Limb (tissue), 2 donors: ENCODE measurements around the gene IL4R.
"Not testable (repeated sequence)": the region's sequence is repeated elsewhere in the genome, so short reads cannot be mapped to it uniquely, and the experiment has no call there.

Source experiments
- DNase-seq, 2 donors: peaks; one replicate each; pipeline ENCODE4 v3.0.0-alpha.2; 2016; ENCODE audit errors: extremely low spot score in 2 of 2

IL4R gene

DNA sequence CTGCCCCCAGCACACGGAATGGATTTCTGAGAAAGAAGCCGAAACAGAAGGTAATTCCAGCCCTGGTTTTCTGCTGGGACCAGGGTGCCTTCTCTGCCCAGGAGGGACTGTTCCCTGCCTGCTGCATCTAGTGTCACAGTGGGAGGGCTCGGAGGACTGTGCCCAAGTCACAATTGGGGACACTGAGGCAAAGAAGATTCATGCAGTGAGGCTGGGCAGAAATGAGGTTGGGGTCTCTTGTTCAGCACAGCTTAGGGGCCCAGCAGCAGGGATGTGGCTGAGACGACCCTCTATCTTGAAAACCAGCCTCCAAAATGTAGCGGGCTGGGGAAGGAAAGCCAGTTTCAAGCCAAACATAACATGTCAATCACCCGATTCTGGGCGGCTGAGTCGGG lies 88.8 kb downstream of the IL4R start:
- DNase-seq: no peak

DNA sequence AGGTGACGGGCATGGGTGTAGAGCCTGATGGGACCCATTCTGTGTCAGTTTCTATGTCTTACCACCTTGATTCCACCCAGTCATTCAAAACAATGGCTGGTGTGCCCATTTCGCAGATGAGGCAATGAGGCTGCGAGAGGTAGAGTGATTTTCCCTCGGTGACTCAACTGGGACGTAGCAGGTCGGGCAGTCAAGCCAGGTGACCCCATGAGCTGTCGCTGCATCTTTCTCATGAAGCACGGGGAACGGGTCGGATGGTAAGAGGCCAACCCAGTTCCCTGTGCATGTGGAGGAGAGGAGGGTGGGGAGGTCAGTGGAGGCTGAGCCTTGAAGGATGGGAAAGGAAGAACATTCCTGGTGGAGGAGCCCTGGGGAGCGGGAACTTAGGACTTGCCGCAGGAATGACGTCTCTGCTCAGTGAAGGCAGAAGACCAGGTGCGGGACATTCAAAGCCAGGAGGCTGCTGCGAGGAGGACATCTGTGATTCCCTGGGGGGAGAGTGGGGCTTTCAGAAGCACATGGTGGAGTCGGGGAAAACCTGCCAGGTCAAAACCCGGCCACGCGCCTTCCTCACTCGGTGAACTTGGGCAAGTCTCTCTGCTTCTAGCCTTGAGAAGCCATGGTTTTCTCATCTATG lies 89.3 kb downstream of the IL4R start:
- no peak for DNase-seq

DNA sequence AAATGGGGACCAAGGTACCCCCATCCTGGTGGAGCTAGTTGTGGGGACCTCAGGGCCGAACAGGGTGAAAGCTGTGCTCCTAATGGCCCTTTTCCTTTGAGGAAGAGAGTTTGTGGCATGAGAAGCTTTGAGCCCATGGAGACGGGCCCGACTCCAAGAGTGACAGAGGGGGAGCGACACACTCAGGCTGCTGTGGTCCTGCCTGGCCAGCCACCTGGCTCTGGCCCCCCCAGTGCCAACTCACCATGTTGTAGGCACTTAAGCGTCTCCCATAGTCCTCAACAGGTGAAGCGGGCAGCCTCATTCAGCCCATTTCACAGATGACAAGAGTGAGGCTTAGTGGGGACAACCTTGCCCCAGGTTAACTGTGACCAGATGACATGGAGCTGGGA lies 89.8 kb downstream of the IL4R start:
- no peak for DNase-seq

DNA sequence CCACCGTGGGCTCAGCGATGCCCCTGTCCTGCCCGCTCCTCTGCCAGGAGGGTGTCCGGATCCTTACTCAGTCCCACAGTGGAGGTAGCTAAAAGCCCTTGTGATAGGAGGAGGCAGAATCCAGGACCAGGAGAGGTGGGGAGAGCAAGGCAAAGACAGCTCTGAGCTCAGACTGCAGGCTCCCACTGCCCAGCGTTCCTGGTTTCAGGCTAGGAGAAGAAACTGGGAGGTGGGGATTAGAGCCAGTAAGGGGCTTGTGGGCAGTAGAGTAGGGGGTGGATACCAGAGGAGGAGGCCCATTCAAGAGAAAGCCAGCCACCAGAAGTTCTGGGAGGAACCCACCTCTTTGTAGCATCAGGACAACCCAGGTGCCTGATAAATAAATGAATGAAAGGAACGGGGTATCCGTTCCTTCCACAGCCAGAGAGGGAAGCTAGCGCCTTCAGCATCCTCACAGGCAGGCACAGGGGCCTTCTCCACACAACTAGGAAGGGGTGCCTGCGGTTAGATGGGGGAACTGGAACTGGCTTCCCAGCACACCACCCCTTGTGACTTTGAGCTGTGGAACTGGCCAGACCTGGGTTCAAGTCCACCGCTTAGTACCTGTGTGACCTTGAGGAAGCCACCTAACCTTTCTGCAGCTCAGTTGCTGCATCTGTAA lies 90.5 kb downstream of the IL4R start:
- no peak for DNase-seq

DNA sequence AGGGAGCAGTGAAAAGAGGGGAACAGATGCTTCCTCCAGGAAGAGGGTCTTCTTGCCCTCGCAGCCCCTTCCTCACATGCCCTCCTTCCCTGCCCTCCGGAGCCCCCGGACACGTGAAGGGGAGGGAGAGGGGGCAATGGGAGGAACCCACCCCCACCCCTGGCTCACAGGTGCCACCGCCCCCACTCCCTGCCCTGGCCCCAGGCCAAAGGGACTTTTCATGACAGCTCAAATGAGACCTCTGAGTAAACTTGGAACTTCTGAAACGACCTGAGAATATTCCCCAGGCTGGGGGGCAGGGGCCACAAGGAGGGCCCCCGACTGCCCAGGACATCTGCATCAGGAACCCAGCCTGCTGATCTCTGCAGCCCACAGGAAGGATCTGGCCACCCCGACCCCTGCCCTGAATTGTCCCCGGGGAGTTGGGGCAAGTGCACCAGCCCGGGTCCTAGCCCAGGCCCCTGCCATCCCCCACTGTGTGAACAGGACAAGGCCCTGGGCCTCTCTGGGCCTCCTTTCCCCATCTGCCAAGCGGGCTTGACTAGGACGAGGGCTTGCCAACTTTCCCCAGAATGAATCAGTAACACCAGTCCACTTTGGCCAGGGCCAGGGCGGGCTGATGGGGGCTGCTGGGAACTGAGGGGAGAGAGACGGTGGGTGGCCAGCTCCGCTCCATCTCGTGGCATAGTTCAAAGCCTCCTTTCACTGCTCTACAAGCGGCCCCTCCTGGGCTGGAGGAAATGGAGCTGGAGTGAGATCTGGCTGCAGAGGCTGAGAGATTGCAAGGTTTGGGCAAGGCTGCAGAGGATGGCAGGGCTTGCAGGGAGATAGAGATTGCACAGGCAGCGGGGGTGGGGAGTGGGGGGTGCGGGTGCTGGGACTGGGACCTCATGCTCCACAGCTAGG lies 92.0 kb downstream of the IL4R start:
- peak in 1 of 2 donors; percentile 34 for DNase-seq

DNA sequence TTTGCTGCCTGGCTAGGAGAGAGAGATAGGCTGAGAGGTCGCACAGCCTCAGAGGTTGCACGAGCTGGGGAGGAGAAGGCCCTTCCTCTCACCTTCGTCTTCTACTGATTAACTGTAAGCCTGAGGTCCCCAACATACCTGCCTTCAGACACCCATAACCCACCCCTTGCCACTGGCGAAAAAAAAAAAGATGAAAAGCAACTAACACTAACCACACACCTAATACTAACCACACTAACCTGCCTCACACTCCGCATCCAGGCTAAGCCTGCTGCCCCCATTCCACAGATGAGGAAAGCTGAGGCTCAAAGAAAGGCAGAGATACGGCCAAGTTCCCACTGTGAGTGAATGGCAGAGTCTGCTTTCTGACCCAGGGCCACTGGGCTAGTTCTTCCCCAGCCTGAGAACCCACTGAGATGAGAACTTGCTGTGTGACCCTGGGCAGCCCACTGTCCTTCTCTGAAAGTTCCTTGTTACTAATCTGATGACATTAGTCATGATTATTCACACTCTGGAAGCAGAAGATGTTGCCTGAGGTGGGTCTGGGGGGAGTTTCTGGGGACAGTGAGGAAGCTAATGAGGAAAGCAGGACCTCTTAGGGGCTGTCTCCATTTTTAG lies 92.8 kb downstream of the IL4R start:
- no peak for DNase-seq

DNA sequence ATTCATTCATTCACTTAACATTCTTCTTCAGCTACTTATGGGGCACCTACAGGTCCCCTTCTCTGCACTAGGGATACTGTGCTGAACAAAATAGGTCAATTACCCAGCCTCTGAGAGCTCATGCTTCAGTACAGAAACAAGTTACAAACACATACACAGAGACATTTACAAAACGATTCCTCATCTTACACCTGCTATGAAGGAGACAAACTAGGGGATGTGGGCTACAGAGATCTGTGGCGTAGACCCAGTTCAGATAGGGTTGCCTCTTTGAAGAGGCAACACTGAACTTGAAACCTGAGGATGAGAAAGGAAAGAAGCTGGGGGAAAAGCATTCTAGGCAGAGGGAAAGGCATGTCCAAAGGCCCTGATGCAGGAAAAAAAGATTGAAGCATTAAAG lies 93.4 kb downstream of the IL4R start:
- no peak for DNase-seq

DNA sequence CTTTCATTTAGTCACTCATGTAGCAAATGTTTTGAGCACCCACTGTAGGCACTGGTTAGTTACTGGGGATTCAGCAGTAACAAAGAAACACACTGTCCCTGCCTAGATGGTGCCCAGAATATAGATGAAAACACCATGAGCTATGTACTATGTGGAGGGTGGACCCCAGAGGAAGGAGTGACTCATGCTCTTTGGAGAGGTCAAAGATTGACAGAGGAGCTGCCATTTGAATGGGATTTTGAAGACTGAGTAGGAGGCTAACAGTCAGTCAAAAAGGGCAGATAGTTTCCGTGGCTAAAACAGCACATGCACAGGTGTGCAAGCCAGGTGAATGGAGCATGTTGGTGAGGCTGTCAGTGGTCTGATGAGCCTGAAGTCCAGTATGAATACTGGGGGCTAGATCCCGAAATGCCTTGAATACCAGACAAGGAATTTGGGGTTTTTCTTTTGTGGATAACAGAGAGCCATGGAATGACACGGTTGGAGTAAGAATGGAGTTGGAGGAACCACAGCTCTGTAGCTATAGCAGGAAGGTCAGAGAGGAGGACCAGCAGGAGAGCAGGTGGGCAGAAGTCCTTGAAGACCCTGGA lies 94.3 kb downstream of the IL4R start:
- no peak for DNase-seq

DNA sequence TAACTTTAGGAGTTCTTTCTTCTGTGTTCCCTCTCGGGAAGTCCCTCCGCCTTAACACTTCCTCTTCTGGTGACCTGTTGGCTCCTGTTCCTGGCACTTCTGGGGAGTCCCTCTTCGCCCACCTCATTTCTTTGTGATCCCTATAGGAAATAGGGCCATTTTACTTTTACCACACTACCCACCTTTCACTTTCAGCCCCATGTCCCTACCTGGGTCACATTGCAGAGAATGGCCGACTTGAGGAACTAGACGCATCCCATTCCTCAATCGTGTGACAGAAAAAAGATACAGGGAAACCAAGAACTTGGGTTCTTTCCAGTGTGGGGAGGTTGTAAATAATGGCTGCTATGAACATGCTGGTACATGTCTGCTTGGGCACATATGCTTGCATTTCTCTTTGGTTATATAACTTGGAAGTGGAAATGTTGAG lies 94.8 kb downstream of the IL4R start:
- no peak for DNase-seq

DNA sequence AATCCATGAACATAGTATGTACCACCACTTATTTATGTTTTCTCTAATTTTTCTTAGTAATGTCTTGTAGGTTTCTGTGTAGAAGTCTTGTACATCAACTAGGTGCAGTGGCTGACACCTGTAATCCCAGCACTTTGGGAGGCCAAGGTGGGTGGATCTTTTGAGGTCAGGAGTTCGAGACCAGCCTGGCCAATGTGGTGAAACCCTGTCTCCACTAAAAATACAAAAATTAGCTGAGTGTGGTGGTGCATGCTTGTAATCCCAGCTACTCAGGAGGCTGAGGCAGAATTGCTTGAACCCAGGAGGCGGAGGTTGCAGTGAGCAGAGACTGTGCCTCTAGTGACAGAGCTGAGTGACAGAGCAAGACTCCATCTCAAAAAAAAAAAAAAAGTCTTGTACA lies 96.2 kb downstream of the IL4R start:
- DNase-seq: not testable (repeated sequence)

DNA sequence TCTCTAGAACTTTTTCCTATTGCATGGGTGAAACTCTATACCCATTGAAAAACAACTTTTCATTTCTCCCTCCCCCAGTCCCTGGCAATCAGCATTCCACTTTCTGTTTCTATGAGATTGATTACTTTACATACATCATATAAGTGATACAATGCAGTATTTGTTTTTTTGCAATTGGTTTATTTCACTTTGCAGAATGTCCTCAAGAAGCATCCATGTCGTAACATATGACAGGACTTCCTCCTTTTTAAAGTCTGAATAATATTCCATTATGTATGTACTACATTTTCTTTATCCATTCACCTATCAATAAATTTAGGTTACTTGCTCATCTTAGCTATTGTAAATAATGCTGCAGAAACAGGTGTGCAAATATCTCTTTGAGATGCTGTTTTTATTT lies 97.0 kb downstream of the IL4R start:
- no peak for DNase-seq

DNA sequence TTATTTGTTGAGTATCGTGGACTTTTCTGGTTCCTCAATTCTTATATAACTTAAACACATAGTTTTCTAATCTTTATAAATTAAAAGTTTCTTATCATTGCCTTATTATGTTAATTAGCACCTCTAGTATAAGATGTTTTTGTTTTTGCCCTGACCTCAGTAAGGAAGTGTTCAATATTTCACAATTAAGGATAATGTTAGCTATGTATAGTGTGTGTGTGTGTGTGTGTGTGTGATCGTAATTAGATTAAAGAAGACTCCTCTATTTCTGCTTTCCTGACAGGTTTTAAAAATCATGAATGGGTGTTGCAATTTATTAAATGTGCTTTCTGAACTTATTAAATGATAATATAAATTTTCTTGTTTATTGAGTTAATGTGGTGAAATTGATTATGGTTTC lies 100.2 kb downstream of the IL4R start:
- DNase-seq: no peak
